ENCODE measurements around the gene TASL. TPM values are rescaled to one million over a fixed set of nuclear protein-coding genes. Genes with fewer than 3 reads are reported as not detected.
A peak's percentile ranks its signal among the peaks of the same experiment; 100 is the strongest.

TASL gene
- total and polyA plus RNA-seq, 4 donors: 0.33 to 3.5 (median 0.77) TPM

DNA sequence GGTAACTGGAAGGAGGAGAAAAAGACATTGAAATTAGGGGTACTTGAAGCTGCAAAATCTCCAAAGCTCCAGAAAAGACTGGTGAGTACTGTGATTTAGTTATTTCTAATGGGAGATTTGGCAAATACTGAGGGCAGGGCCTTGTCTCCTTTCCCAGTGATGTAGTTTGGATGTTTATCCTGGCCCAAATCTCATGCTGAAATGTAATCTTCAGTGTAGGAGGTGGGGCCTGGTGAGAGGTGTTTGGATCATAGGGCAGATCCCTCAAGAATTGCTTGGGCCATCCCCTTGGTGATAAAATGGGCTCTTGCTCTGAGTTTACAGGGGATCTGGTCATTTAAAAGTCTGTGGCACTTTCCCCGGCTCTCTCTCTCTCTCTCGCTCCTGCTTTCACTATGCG lies 42.6 kb upstream of the TASL start:
- Histone ChIP-seq H3K27ac (ENCODE audit: low read depth in 1 of 2, low read length in 2 of 2) (no peak overlapping the region), H3K4me1 (ENCODE audit: control insufficient read depth in 4 of 4, insufficient read depth in 4 of 4, low read length in 3 of 4) (peaks cover 0 to 10% (median 2%) of the 10 kb centered on the region in 4 donors), H3K4me3 (ENCODE audit: low read depth in 1 of 3, low read length in 3 of 3) (no peak overlapping the region), H3K9ac (ENCODE audit: low read depth in 1 of 2, low read length in 2 of 2) (no peak overlapping the region), H3K36me3 (ENCODE audit: control insufficient read depth in 4 of 4, insufficient read depth in 3 of 4, low read depth in 1 of 4, low read length in 3 of 4) (no peaks in the 10 kb centered on the region), H3K27me3 (ENCODE audit: control insufficient read depth in 4 of 4, insufficient read depth in 4 of 4, low read length in 3 of 4) (no peaks in the 10 kb centered on the region), H3K9me3 (ENCODE audit: control insufficient read depth in 4 of 4, low read length in 3 of 4) (peaks cover 0 to 5% (median 0%) of the 10 kb centered on the region in 4 donors)
- WGBS: 93% methylated on average over 3 of the region's 3 CpGs
- TF ChIP-seq EGR1 (IDR thresholded peaks at IDR 0.05; ENCODE audit: low read depth in 2 of 2) (no peak), RAD21 (IDR thresholded peaks at IDR 0.05) (peak in 1 of 2 donors; percentile 17)
- no peak for DNase-seq (ENCODE audit: low spot score)

DNA sequence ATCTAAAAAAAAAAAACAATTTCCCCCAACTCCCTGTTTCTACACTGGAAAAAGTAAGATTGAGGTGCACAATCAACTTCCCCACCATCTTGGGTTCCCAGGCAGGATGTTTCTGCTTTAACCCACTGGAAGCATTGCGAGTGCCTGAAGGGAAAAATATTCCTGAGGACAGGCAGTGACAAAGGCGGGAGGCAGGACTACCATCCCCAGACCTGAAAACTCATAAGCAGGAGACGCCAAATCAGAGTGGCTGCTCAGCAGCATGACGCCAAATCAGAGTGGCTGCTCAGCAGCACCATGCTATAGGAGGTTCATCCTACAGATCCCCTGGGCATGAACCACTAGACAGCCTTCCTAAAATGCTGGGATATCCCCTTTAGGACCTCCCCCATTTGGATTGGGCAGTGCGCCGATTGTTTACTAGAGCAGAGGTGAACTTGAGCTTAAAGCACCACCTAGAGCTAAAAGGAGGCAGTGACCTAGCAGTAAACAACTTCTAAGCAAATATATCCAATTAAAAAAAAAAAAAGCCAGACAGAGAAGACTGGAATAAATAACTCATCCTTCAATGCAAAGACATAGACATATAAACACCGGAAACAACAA lies 40.7 kb upstream of the TASL start:
- peak overlapping the region in 1 of 2 donors; percentile 21 for H3K27ac ChIP-seq (ENCODE audit: low read depth in 1 of 2, low read length in 2 of 2)
- WGBS: 45% methylated on average over 7 of the region's 7 CpGs
- H3K27me3 ChIP-seq (ENCODE audit: control insufficient read depth in 4 of 4, insufficient read depth in 4 of 4, low read length in 3 of 4): no peaks in the 10 kb centered on the region
- H3K9ac ChIP-seq (ENCODE audit: low read depth in 1 of 2, low read length in 2 of 2): no peak overlapping the region
- peak; percentile 64 to 68 for TF ChIP-seq RAD21 (IDR thresholded peaks at IDR 0.05)
- TF ChIP-seq, protein P1, sequence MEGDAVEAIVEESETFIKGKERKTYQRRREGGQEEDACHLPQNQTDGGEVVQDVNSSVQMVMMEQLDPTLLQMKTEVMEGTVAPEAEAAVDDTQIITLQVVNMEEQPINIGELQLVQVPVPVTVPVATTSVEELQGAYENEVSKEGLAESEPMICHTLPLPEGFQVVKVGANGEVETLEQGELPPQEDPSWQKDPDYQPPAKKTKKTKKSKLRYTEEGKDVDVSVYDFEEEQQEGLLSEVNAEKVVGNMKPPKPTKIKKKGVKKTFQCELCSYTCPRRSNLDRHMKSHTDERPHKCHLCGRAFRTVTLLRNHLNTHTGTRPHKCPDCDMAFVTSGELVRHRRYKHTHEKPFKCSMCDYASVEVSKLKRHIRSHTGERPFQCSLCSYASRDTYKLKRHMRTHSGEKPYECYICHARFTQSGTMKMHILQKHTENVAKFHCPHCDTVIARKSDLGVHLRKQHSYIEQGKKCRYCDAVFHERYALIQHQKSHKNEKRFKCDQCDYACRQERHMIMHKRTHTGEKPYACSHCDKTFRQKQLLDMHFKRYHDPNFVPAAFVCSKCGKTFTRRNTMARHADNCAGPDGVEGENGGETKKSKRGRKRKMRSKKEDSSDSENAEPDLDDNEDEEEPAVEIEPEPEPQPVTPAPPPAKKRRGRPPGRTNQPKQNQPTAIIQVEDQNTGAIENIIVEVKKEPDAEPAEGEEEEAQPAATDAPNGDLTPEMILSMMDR (IDR thresholded peaks at IDR 0.05; ENCODE audit: low read depth, low read length, missing input control): peak; percentile 40
- TF ChIP-seq JUND (IDR thresholded peaks at IDR 0.05): no peak
- TF ChIP-seq RXRA (IDR thresholded peaks at IDR 0.05): peak; percentile 28 to 68
- TF ChIP-seq NR2F2 (IDR thresholded peaks at IDR 0.05): no peak
- no peak for TF ChIP-seq FOXA1 (IDR thresholded peaks at IDR 0.05)
- TF ChIP-seq SP1 (IDR thresholded peaks at IDR 0.05): peak; percentile 60
- peak; percentile 32 for TF ChIP-seq YY1 (IDR thresholded peaks at IDR 0.05)
- TF ChIP-seq, protein P2, sequence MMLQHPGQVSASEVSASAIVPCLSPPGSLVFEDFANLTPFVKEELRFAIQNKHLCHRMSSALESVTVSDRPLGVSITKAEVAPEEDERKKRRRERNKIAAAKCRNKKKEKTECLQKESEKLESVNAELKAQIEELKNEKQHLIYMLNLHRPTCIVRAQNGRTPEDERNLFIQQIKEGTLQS (IDR thresholded peaks at IDR 0.05): no peak
- peaks cover 0 to 5% (median 0%) of the 10 kb centered on the region in 4 donors for H3K9me3 ChIP-seq (ENCODE audit: control insufficient read depth in 4 of 4, low read length in 3 of 4)
- H3K4me1 ChIP-seq (ENCODE audit: control insufficient read depth in 4 of 4, insufficient read depth in 4 of 4, low read length in 3 of 4): peaks cover 0 to 10% (median 2%) of the 10 kb centered on the region in 4 donors
- no peaks in the 10 kb centered on the region for H3K36me3 ChIP-seq (ENCODE audit: control insufficient read depth in 4 of 4, insufficient read depth in 3 of 4, low read depth in 1 of 4, low read length in 3 of 4)
- H3K4me3 ChIP-seq (ENCODE audit: low read depth in 1 of 3, low read length in 3 of 3): no peak overlapping the region
- no peak for DNase-seq (ENCODE audit: low spot score)

GRCh38 chrX:30615229-30615628 lies 37.7 kb upstream of the TASL start:
- H3K4me3 ChIP-seq (ENCODE audit: low read depth in 1 of 3, low read length in 3 of 3): no peak overlapping the region
- 87% methylated on average over 4 of the region's 4 CpGs for WGBS
- no peaks in the 10 kb centered on the region for H3K36me3 ChIP-seq (ENCODE audit: control insufficient read depth in 4 of 4, insufficient read depth in 3 of 4, low read depth in 1 of 4, low read length in 3 of 4)
- H3K27me3 ChIP-seq (ENCODE audit: control insufficient read depth in 4 of 4, insufficient read depth in 4 of 4, low read length in 3 of 4): no peaks in the 10 kb centered on the region
- no peak for DNase-seq (ENCODE audit: low spot score)
- TF ChIP-seq RXRA (IDR thresholded peaks at IDR 0.05): no peak
- TF ChIP-seq RAD21 (IDR thresholded peaks at IDR 0.05): no peak
- TF ChIP-seq FOXA1 (IDR thresholded peaks at IDR 0.05): no peak
- no peak for TF ChIP-seq HNF4A (conservative IDR thresholded peaks at IDR 0.05)
- TF ChIP-seq EGR1 (IDR thresholded peaks at IDR 0.05; ENCODE audit: low read depth in 2 of 2): no peak
- TF ChIP-seq JUND (IDR thresholded peaks at IDR 0.05): no peak
- TF ChIP-seq, protein P2 (IDR thresholded peaks at IDR 0.05): no peak
- no peak overlapping the region for H3K9ac ChIP-seq (ENCODE audit: low read depth in 1 of 2, low read length in 2 of 2)
- H3K27ac ChIP-seq (ENCODE audit: low read depth in 1 of 2, low read length in 2 of 2): no peak overlapping the region
- H3K4me1 ChIP-seq (ENCODE audit: control insufficient read depth in 4 of 4, insufficient read depth in 4 of 4, low read length in 3 of 4): peaks cover 1 to 19% (median 5%) of the 10 kb centered on the region in 4 donors
- no peaks in the 10 kb centered on the region for H3K9me3 ChIP-seq (ENCODE audit: control insufficient read depth in 4 of 4, low read length in 3 of 4)

Data from liver (tissue), 9 donors.